SH-SY5Y (cell line): Measurements from ENCODE around the gene EFHD1.

Experiments
- GATA2 ChIP-seq: IDR thresholded peaks from 2 replicates; pipeline ENCODE4 v1.6.1; 2011; ENCODE audit warnings: mild to moderate bottlenecking, low read depth, low read length
- GATA3 ChIP-seq: IDR thresholded peaks from 2 replicates; pipeline ENCODE4 v1.6.1; 2011; ENCODE audit warnings: low read depth, mild to moderate bottlenecking, low read length, moderate library complexity

DNA sequence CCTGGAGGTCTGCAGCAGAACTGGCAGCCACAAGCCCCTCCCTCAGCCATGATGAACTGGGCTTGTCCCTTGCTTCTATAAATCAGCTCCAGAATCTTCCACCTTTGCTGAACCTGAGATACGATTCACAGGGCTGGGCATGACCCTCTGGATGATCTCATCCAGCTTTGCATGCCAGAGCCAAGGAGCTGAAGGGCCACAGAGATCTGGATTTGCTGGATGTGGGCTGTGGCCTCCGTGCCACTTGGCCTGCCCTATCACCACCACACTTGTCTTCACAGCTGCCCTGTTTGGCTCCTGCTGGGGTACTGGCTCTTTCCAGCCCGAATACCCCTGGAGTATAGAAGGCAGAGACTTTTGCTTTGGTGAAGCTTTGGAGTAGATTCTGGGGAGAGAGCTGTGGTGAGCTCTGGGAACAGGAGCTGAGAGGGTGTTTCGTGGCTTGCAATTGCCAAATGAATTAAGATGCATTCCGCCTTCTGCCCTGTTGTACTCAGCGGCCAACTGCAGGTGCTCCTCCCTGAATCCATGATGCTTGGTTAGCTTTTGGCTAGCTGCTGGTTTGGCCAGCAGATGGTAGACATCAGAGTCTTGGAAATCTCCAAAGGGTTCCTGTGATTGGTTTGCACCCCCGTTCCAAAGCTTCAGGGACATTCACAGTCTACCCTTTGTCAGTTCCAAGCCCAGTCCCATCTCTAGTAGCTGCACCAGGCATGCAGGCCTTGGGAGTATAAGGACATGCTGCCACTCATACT lies 32.8 kb downstream of the EFHD1 start:
- TF ChIP-seq GATA2 (no peak), GATA3 (no peak)
